Erythroblast (primary cell): ENCODE results near the gene TMEM184C.

Experiments used
- GATA1 ChIP-seq: IDR thresholded peaks from 2 replicates; pipeline ENCODE4 v1.6.1; 2011; ENCODE audit warnings: low read depth, mild to moderate bottlenecking, control low read depth, low read length, moderate library complexity
- POLR2A ChIP-seq: IDR thresholded peaks from 2 replicates; pipeline ENCODE4 v1.6.1; 2011; ENCODE audit warnings: mild to moderate bottlenecking, low read length

GRCh38 chr4:147597561-147597960, 19.6 kb upstream of the TMEM184C start:
- TF ChIP-seq POLR2A (no peak), GATA1 (no peak)
